Measurements from ENCODE around the gene APELA.
"Not testable (repeated sequence)": the region's sequence is repeated elsewhere in the genome, so short reads cannot be mapped to it uniquely, and the experiment has no call there.

APELA gene

GRCh38 chr4:164876700-164877324 lies at the start of gene APELA:
TSS of gene APELA (plus strand) at chr4:164877178. CDS start at chr4:164877332, 154 bp downstream.
- DNase-seq: no peak

GRCh38 chr4:164828955-164829354 lies 48.0 kb upstream of the APELA start:
- DNase-seq: no peak

GRCh38 chr4:164846566-164846965 lies 30.4 kb upstream of the APELA start:
- no peak for DNase-seq

GRCh38 chr4:164847016-164847415 lies 30.0 kb upstream of the APELA start:
- no peak for DNase-seq

- no peak for DNase-seq
Measured at GRCh38 chr4:164847967-164848649, 28.9 kb upstream of the APELA start.

GRCh38 chr4:164856396-164856795 lies 20.6 kb upstream of the APELA start:
- DNase-seq: no peak

GRCh38 chr4:164866817-164867490 lies 10.0 kb upstream of the APELA start:
- DNase-seq: no peak

- no peak for DNase-seq
Measured at GRCh38 chr4:164871673-164872072, 5.3 kb upstream of the APELA start.

GRCh38 chr4:164872481-164872880 lies 4.5 kb upstream of the APELA start:
- DNase-seq: no peak

GRCh38 chr4:164874789-164875188 lies 2.2 kb upstream of the APELA start:
- no peak for DNase-seq

- no peak for DNase-seq
Measured at GRCh38 chr4:164880489-164881262, 3.7 kb downstream of the APELA start.

GRCh38 chr4:164888096-164888715 lies 11.2 kb downstream of the APELA start:
- no peak for DNase-seq

GRCh38 chr4:164890691-164891090 lies 13.7 kb downstream of the APELA start:
- no peak for DNase-seq

GRCh38 chr4:164892018-164892417 lies 15.0 kb downstream of the APELA start:
- DNase-seq: no peak

- DNase-seq: no peak
Measured at GRCh38 chr4:164894702-164895101, 17.7 kb downstream of the APELA start.

- no peak for DNase-seq
Measured at GRCh38 chr4:164902608-164903007, 25.6 kb downstream of the APELA start.

- no peak for DNase-seq
Measured at GRCh38 chr4:164904336-164904735, 27.4 kb downstream of the APELA start.

GRCh38 chr4:164904941-164905340 lies 28.0 kb downstream of the APELA start:
- DNase-seq: no peak

- DNase-seq: no peak
Measured at GRCh38 chr4:164906368-164906767, 29.4 kb downstream of the APELA start.

GRCh38 chr4:164913506-164913905 lies 36.5 kb downstream of the APELA start:
- not testable (repeated sequence) for DNase-seq

- DNase-seq: no peak
Measured at GRCh38 chr4:164918956-164919355, 42.0 kb downstream of the APELA start.

- no peak for DNase-seq
Measured at GRCh38 chr4:164924670-164925238, 47.8 kb downstream of the APELA start.

- DNase-seq: no peak
Measured at GRCh38 chr4:164926301-164926700, 49.3 kb downstream of the APELA start.
